NCI-H2081 treated with DMSO at 0.1 percent for 48 hours (cell line): ENCODE data around the gene FXYD4.

Experiments
- DNase-seq: peaks from one replicate; lab custom pipeline; 2025; lab: John Stamatoyannopoulos, UW

Gene FXYD4

GRCh38 chr10:43344051-43344450 is 27.4 kb upstream of the FXYD4 start:
- DNase-seq = no peak

DNA sequence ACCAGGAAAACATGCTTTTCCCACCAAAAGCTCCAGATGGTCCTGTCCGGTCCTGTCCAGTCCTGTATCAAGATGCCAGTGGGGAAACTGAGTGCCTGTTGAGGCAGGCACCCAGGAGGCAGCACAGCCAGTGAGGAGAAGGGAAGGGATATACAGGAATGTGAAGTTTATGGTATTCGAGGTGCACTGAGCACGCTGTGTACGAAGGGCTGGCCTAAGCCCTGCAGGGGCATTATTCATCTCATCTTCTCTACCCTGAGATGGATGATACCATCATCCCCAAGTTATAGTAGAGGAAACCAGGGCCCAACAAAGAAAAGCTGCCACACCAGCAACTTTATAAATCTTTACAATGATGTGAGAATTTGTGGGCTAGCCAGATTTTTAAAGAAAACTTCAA is 23.4 kb upstream of the FXYD4 start:
- no peak for DNase-seq

GRCh38 chr10:43348511-43349312 is 22.7 kb upstream of the FXYD4 start:
- peak; percentile 14 for DNase-seq

DNA sequence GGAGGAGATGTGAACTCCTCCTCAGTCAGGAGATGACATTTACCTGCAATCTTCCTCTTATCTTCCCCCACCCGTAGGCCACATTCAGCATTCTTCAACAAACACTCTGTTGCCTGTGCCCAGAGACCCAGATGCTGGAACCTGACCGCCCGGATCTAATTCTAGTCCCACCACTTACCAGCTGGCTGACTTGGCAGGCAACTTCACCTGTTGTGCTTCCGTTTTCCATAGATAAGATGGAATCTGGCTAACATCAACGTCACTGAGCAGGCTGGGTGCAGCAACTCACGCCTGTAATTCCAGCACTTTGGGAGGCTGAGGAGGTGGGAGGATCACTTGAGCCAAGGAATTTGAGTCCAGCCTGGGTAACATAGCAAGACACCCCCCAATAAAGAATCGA is 21.3 kb upstream of the FXYD4 start:
- no peak for DNase-seq

DNA sequence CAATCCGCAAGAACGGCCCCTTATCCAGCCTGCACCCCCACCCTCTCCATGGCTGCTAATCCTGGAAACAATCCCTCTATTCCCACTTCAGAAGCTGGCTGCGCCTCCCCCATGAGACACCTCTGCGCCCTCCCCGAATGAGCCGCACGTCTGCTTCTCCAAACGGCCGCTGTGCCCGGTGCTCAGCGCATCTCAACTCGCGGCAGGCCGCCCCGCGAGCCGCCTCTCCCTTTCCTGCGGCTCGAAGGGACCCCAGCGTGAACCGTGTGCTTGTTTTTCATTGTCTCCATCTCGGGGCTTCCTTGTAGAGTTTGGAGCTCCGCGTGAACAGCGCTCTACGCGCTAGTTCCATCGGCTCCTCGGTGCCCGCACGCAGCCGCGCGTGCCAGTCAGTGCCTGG is 20.8 kb upstream of the FXYD4 start:
- DNase-seq = no peak

DNA sequence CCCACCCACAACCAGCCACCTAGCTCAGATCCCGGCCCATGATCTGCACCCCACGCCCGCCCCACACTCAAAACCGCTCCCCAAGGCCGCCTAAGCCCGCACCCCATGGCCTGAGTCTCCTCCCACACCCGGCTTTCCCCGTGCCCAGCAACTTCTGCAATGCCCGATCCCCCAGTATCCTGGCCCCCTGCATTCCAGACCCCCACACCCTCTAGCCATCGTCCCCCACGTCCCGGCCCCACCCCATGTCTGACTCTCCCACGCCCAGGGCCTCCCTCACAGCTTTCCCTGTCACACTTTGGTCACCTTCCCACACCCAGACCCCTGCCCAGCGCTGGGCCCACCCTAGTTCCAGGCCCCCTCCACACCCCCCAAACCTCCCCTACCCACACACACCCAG is 20.1 kb upstream of the FXYD4 start:
- no peak for DNase-seq

DNA sequence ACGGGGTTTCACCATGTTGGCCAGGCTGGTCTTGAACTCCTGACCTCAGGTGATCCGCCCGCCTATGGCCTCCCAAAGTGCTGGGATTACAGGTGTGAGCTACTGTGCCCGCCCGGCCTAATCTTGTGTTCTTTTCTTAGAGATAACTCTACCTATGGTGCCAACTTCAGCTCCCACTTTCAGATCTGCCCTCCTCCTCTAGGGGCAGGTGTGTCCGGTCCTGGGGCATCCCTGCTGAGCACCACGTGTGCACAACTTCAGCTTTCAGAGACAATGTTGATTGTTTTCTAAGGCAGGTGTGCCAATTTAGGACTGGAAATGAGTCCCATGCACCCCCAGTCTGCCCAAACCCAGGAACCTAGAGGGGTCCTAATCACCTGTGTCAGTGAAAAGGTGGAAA is 18.5 kb upstream of the FXYD4 start:
- DNase-seq = no peak

DNA sequence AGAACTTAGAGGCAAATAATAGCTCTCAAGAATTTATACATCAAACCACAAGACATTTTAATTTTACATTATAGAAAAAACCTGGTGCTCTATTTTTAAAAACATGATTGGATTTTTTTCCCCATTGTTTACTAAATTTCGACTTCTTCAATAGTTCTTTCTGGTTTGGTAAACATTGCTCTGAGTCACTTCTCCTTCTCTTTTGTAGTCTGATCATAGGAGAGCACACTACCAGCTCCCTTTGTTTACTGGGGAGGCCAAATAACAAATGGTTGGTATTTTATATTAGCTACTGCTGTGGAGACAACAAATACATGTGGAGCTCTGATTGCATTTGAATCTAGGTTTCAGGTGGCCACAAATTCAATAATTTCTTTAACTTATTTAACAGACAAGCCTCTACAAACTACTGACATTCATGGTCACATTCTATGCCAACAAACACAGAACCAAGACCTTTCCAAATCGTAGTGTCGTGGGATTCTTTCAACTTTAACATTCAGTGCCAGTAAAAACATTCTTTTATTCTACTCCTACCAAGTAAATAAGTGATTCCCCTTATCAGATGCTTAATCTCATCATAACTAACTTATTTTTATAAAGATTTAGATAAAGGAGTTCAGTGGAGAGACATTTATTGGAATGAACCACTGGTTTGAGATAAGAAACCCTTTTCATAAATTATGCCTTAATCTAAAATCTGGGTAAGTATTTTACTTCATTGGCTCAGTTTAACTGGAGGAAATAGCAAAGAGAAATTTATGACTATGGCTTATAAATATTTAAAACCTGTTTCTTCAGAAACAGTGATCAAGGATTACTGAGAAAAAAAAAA is 17.7 kb upstream of the FXYD4 start:
- DNase-seq = no peak

DNA sequence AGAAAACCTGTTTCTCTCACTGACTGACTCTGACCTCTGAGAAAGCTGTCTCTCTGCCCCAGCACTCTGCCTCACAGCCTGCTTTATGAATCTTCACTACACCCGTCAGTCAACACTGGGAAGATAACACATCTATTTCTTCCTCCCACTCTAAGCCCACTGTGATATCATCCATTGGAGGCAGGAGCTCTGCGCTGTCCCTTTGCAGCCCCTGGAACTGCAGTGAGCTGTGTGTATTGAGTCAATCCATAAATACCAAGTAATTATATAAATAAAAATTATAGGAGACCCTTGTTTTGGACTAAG is 17.2 kb upstream of the FXYD4 start:
- no peak for DNase-seq

DNA sequence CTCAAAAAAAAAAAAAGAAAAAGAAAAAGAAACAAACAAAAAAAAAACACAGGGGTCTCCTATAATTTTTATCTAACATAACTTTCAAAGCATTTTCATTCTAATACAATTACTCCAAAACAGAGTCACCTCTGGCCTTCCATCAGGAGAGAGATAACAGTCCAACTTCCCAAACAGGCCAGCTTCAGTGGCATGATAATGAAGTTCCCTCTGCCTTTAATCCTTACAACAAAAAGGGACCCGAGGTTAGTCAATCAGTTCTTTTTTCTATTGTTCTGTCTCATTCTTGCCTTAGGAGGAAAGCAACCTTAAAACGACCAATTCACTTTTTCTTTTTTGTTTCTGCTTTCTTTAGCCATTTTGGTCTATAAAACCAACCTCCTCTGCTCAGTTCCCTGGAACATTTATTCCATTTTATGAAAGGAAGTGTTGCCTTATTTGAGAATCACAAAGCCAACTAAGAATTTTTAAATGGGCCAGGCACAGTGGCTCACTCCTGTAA is 16.5 kb upstream of the FXYD4 start:
- no peak for DNase-seq

- DNase-seq = no peak
Measured at GRCh38 chr10:43355749-43356371, 15.6 kb upstream of the FXYD4 start.

- DNase-seq = no peak
Measured at GRCh38 chr10:43360086-43360485, 11.3 kb upstream of the FXYD4 start.

DNA sequence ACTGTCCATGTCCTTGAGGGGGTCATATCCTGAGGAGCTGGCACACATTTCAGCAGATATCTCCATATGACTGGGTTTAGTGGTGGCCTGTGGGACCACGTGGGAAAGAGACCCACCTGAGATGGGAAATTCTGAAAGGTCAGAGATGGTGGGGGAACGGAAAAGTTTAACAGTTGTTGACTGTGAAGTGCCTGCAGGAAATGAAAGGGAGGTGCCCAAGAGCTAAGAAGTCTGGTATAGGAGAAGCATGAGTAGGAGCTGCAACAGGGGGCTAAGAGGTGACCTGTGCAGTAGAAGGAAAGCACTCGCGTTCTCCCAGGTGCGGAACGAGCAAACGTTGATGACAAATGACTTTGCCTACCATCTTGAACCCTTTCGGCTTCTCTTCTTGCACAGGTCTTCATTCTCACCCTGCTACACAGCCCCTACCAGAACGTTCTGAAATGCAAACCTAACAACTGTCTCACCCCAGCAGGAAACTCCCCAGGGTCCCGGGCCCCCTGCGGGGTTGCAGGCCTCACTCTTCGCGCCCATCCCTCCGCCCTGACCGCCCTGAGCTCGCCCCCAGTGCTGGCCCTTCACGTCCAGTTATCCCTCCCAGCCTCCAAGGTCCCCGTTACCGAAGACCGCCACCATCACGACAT is 9.8 kb upstream of the FXYD4 start:
- no peak for DNase-seq

GRCh38 chr10:43362191-43362839 is 9.1 kb upstream of the FXYD4 start:
- DNase-seq = peak; percentile 43

GRCh38 chr10:43365001-43365400 is 6.4 kb upstream of the FXYD4 start:
- DNase-seq = no peak

DNA sequence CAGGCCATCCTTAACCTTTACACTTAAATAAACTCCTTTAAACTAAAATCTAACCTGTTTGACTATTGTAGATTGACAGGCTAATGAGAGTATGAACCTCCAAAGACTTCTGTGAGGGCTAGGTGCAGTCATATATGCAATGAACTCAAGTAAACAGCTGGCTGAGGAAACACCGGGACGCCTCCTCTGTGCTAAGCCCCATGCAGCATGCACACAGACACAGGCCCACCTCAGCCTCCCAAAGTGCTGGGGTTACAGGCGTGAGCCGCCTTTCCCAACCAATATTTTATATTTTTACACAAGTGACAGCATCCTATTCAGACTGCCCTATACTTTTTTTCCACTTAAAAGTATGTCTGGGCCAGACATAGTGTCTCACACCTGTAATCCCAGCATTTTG is 1.5 kb upstream of the FXYD4 start:
- no peak for DNase-seq

DNA sequence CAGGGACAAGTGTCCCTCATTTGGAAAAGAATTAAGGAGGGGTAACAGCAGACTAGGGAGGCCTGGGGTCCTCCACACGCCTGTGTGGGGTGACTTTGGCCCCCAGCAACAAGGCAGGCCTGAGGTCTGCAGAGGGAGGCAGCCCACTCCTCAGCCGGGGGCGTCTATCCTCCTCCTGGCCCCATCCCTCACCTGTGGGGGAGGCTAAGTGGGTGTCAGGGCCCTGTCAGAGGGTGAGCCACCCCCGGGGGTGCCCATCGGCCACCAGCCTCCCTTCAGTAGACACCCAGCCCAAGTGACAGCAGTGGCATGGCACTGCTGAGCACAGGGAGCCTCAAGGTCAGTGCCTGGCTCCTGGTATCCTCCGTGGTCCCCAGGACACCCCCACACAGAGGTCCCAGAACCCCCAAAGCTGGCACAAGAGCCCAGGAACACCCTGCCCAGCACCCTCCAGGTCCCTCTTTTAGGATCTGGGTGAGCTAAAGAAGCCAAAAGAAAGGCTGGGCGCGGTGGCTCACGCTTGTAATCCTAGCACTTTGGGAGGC is 693 bp upstream of the FXYD4 start:
- DNase-seq = no peak

GRCh38 chr10:43372765-43373361 is 1.4 kb downstream of the FXYD4 start:
- no peak for DNase-seq

DNA sequence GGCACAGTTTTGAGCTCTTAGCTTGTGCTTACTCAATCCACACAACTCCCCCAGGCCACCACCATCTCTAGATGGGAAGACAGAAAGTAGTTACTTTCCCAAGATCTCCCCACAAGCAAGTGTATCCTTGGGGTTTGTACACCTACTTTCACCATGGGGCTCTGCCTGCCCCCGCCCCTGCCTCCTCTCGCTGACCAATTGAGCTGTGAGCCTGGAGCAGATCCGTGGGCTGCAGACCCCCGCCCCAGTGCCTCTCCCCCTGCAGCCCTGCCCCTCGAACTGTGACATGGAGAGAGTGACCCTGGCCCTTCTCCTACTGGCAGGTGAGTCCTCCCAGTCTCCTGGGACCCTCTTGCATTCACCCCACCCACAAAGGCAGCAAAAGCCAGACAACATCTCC is 2.0 kb downstream of the FXYD4 start:
- no peak for DNase-seq

GRCh38 chr10:43374194-43374593 is 2.8 kb downstream of the FXYD4 start:
- DNase-seq = no peak

- DNase-seq = no peak
Measured at GRCh38 chr10:43375401-43376020, 4.1 kb downstream of the FXYD4 start.
